HG03442 (cell line): ENCODE data around the gene MDH2.
"Not testable (repeated sequence)": the region's sequence is repeated elsewhere in the genome, so short reads cannot be mapped to it uniquely, and the experiment has no call there.

Experiments
- ATAC-seq: cut with Tn5 transposase; IDR thresholded peaks from one replicate; pipeline ENCODE4 v1.9.1; 2021; ENCODE audit warnings: mild to moderate bottlenecking, moderate library complexity; ENCODE audit not compliant: unreplicated experiment

MDH2 gene

GRCh38 chr7:76071316-76072242, 23.7 kb downstream of the MDH2 start:
- no peak for ATAC-seq

DNA sequence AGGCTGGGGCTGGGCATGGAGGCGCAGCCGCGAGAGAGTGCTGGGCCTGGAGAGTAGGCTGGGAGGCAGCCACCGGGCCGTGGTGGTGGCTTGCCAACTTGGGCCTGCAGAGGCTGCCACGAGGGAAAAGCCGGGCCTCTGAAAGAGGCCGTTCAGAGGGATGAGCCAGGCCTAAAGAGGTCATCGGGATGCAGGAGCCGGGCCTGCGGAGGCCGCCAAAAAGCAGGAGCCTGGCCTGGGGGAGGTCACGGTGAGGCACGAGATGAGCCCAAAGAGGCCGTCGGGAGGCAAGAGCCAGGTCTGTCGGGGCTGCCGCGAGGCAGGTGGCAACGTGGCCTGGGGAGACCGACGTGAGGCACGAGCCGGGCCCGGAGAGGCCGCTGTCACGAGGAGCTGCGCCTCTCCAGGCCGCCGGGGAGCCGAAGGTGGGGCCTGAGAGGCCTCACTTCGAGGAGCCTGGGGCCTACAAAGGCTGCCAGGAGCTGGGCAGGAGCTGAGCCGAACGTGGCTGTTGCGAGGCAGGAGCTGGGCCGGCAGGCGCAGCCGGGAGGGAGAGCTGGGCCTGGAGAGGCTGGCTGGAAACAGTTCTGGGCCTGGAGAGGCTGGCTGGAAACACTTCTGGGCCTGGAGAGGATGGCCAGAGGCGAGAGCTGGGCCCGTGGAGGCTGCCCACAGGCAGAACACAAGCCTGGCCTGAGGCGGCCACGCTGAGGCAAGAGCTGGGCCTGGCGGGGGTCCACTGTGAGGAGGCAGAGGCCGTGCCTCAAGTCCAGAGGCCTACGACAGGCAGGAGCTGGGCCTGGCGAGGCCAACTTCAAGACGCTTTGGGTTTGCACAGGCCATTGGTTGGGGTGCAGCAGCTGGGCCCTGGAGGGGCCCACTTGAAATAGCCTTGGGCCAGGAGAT, 24.6 kb downstream of the MDH2 start:
- no peak for ATAC-seq

GRCh38 chr7:76073335-76073990, 25.6 kb downstream of the MDH2 start:
- ATAC-seq = no peak

DNA sequence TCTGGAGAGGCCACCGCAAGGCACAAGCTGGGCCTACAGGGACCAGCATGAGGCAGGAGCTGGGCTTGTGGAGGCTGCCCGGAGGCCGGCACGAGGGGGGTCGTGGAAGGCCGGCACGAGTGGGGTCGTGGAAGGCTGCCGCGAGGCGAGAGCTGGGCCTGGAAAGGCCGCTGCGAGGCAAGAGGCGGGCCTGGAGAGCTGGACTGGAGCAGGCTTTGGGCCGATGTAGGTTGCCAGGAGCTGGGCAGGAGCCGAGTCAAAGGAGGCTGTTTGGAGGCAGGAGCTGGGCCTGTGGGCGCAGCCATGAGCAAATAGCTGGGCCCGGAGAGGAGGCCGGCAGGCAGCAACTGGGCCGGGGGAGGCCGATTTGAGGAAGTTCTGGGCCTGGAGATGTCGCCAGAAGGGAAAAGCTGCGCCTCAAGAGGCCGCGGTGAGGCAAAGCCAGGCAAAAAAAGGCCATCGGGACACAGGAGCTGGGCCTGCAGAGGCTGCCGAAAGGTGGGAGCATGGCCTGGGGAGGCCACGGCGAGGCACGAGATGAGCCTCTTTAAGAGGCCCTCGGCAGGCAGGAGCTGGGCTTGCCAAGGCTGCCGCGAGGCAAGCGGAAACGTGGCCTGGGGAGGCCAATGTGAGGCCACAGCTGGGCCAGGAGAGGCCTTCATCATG, 26.5 kb downstream of the MDH2 start:
- no peak for ATAC-seq

GRCh38 chr7:76074972-76075370, 27.1 kb downstream of the MDH2 start:
- no peak for ATAC-seq

- no peak for ATAC-seq
Observed at GRCh38 chr7:76076995-76077394, 29.1 kb downstream of the MDH2 start.

DNA sequence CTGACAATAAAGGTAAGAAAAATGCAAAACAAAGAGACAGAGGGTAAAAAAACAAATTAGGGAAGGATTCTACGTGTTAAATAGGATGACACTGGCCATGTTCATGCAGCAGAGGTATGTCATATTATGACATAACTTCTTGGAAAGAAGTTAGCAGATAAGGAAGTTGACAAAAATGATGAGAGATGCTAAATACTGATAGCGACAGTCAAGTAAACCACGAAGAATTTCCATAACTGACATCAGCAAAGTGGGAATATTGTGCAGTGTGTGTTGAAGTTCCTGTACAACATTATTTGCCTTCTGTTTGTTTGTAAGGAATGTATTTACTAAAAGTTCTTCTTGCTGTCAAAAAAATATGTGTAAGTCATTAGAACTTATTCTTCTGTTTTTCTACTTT, 29.5 kb downstream of the MDH2 start:
- ATAC-seq = no peak

DNA sequence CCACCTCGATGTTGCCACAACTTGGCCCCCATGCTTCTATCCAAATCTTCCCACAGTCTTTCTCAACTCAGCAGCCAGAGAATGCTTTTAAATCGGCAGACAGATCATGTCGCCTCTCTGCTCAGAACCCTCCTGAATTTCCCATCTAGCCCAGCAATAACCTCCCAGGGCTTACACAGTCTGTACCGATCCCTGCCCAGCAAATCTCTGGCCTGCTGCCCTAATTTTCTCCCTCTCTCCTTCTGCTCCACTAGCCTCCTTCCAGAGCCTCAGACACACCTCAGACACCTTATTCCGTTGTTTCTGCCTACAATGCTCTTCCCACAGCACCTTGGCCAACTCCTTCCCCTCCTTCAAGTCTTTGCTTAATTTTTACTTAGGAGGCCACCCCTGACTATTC, 32.3 kb downstream of the MDH2 start:
- no peak for ATAC-seq

- ATAC-seq = not testable (repeated sequence)
Observed at GRCh38 chr7:76084115-76084514, 36.2 kb downstream of the MDH2 start.

GRCh38 chr7:76086070-76086469, 38.2 kb downstream of the MDH2 start:
- ATAC-seq = no peak

- ATAC-seq = not testable (repeated sequence)
Observed at GRCh38 chr7:76087362-76087791, 39.5 kb downstream of the MDH2 start.

GRCh38 chr7:76089865-76090475, 42.1 kb downstream of the MDH2 start:
- no peak for ATAC-seq

GRCh38 chr7:76091506-76091905, 43.6 kb downstream of the MDH2 start:
- no peak for ATAC-seq

DNA sequence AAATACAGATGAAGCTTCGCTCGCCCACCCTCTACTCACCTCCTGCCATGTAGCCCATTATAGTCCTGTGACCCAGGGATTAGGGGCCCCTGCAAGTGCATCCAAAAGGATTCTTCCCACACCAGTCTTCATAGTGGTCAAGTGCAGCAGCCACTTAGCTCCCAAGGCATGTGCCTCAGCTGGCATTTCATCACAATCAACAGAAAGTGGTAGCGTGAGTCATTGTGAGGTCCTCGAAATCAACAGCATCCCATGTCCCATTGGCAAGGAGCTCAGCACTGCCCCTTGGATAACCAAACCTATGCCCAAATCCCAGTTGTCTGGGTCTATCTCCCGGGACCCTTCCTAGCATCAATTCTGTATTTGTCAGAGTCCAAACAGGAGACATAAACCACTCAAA, 45.6 kb downstream of the MDH2 start:
- ATAC-seq = not testable (repeated sequence)

DNA sequence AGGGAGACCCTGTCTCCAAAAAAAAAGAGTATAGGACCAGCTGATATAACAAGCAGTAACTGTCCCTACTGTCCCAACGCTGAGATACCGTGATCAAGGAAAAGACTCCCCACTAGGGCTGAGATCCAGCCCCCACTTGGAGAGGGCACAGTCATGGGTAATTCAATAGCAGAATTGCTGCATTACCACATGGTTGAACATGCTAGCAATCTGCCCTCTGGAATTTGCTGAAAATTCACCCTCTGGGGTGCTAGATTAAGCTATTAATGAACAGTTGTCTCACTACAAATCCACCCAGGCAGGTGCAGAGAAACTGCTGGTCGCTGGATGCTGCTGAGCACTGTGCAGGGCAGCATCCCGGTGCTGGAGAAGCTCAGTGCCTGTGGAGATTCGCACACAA, 46.4 kb downstream of the MDH2 start:
- not testable (repeated sequence) for ATAC-seq

- no peak for ATAC-seq
Observed at GRCh38 chr7:76095908-76096307, 48.0 kb downstream of the MDH2 start.

- ATAC-seq = not testable (repeated sequence)
Observed at GRCh38 chr7:76101693-76102437, 54.0 kb downstream of the MDH2 start.

DNA sequence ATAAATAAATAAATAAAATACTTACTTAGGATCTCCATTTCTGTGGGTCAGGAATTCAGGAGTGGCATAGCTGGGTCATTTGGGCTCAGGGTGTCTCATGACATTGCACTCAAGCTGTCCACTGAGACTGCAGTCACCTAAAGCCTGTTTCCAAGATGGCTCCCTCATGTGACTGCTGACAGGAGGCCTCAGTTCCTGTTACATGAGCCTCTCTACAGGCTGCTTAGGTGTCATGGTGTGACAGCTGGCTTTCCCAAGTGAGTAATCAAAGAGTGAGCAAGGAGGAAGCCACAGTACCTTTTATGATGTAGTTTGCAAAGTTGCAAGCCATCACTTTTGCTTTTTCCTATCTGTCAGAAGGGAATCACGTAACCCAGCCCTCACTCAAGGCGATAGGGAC, 55.9 kb downstream of the MDH2 start:
- not testable (repeated sequence) for ATAC-seq

- ATAC-seq = not testable (repeated sequence)
Observed at GRCh38 chr7:76106130-76106529, 58.2 kb downstream of the MDH2 start.
